OCI-LY1 (cell line): ENCODE data around the gene TSPOAP1.

Experiments
- H2AFZ ChIP-seq: fragments of 200-600 bp; sonication (generic), shearing (Covaris generic); 2 replicates; pipeline ENCODE4 v1.6.0; 2014; ENCODE audit warnings: antibody characterized with exemption, mild to moderate bottlenecking, low read length
- H3F3A ChIP-seq: fragments of 200-600 bp; sonication (generic), shearing (Covaris generic); 2 replicates; pipeline ENCODE4 v1.6.0; 2014; ENCODE audit warnings: mild to moderate bottlenecking, antibody characterized with exemption, low read length, moderate library complexity; ENCODE audit not compliant: insufficient read depth
- H3K27ac ChIP-seq: fragments of 200-600 bp; sonication (generic); 2 replicates; pipeline ENCODE4 v1.5.1; 2014; ENCODE audit warnings: low read length, mixed run types, mild to moderate bottlenecking, low read depth; ENCODE audit not compliant: poor library complexity, severe bottlenecking
- H3K27me3 ChIP-seq: fragments of 200-600 bp; sonication (generic); 2 replicates; pipeline ENCODE4 v1.6.0; 2014; ENCODE audit warnings: antibody characterized with exemption, mild to moderate bottlenecking, low read length, moderate library complexity; ENCODE audit not compliant: insufficient read depth
- H3K36me3 ChIP-seq: fragments of 200-600 bp; sonication (generic); 2 replicates; pipeline ENCODE4 v1.6.1; 2014; ENCODE audit warnings: mild to moderate bottlenecking, antibody characterized with exemption, low read length, moderate library complexity, mixed read lengths; ENCODE audit not compliant: insufficient read depth
- H3K4me1 ChIP-seq: fragments of 200-600 bp; sonication (generic); 2 replicates; pipeline ENCODE4 v1.5.1; 2014; ENCODE audit warnings: mild to moderate bottlenecking, low read length, moderate library complexity; ENCODE audit not compliant: insufficient read depth, severe bottlenecking
- H3K4me2 ChIP-seq: fragments of 200-600 bp; sonication (generic), shearing (Covaris generic); 2 replicates; pipeline ENCODE4 v1.6.1; 2014; ENCODE audit warnings: low read length
- H3K4me3 ChIP-seq: fragments of 200-600 bp; sonication (generic); 2 replicates; pipeline ENCODE4 v1.5.1; 2014; ENCODE audit warnings: low read length, low read depth, mild to moderate bottlenecking, mixed read lengths; ENCODE audit not compliant: poor library complexity, severe bottlenecking
- H3K79me2 ChIP-seq: fragments of 200-600 bp; shearing (Covaris generic); 2 replicates; pipeline ENCODE4 v1.6.1; 2016; ENCODE audit warnings: mixed run types, low read length, mixed read lengths; ENCODE audit not compliant: insufficient read depth
- H3K9ac ChIP-seq: fragments of 200-600 bp; sonication (generic), shearing (Covaris generic); 2 replicates; pipeline ENCODE4 v1.6.1; 2014; ENCODE audit warnings: mild to moderate bottlenecking, low read length, mixed read lengths
- H3K9me2 ChIP-seq: fragments of 200-600 bp; sonication (generic), shearing (Covaris generic); 2 replicates; pipeline ENCODE4 v1.6.1; 2014; ENCODE audit warnings: low read depth, mild to moderate bottlenecking, low read length, mixed read lengths
- H3K9me3 ChIP-seq: fragments of 200-600 bp; shearing (Covaris generic); 2 replicates; pipeline ENCODE4 v1.6.1; 2014; ENCODE audit warnings: low read length, mixed read lengths
- H4K20me1 ChIP-seq: fragments of 200-600 bp; sonication (generic), shearing (Covaris generic); 2 replicates; pipeline ENCODE4 v1.6.0; 2016; ENCODE audit warnings: mild to moderate bottlenecking, low read length; ENCODE audit not compliant: insufficient read depth
- EZH2 ChIP-seq: fragments of 200-600 bp; sonication (generic), shearing (Covaris generic); IDR thresholded peaks from 2 replicates; pipeline ENCODE4 v1.8.0; 2017; ENCODE audit warnings: borderline replicate concordance, mixed run types, mild to moderate bottlenecking, antibody characterized with exemption, low read length, moderate library complexity, mixed read lengths
- TF ChIP-seq, protein P1 (sequence below): fragments of 200-600 bp; sonication (generic), shearing (Covaris generic); IDR thresholded peaks from 2 replicates; pipeline ENCODE4 v1.5.1; 2017; ENCODE audit warnings: mild to moderate bottlenecking, antibody characterized with exemption, low read length, moderate library complexity, mixed read lengths

TSPOAP1 gene

GRCh38 chr17:58375256-58375655 lies 46.7 kb upstream of the TSPOAP1 start:
- H3K9me3 ChIP-seq = no peaks in the 10 kb centered on the region
- TF ChIP-seq, protein P1, sequence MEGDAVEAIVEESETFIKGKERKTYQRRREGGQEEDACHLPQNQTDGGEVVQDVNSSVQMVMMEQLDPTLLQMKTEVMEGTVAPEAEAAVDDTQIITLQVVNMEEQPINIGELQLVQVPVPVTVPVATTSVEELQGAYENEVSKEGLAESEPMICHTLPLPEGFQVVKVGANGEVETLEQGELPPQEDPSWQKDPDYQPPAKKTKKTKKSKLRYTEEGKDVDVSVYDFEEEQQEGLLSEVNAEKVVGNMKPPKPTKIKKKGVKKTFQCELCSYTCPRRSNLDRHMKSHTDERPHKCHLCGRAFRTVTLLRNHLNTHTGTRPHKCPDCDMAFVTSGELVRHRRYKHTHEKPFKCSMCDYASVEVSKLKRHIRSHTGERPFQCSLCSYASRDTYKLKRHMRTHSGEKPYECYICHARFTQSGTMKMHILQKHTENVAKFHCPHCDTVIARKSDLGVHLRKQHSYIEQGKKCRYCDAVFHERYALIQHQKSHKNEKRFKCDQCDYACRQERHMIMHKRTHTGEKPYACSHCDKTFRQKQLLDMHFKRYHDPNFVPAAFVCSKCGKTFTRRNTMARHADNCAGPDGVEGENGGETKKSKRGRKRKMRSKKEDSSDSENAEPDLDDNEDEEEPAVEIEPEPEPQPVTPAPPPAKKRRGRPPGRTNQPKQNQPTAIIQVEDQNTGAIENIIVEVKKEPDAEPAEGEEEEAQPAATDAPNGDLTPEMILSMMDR = no peak
- TF ChIP-seq EZH2 = no peak

GRCh38 chr17:58373923-58374322 lies 45.3 kb upstream of the TSPOAP1 start:
- Histone ChIP-seq H3K4me2 (no peak overlapping the region), H3K36me3 (no peaks in the 10 kb centered on the region), H3K79me2 (no peaks in the 10 kb centered on the region), H3F3A (no peaks in the 10 kb centered on the region), H3K9me3 (no peaks in the 10 kb centered on the region), H4K20me1 (no peaks in the 10 kb centered on the region), H3K4me3 (no peak overlapping the region), H3K27me3 (no peaks in the 10 kb centered on the region; the same call in 1 of the 2 replicates), H3K9ac (no peak overlapping the region), H3K4me1 (no peaks in the 10 kb centered on the region), H3K27ac (no peak overlapping the region), H2AFZ (no peak overlapping the region), H3K9me2 (no peaks in the 10 kb centered on the region)
- TF ChIP-seq, protein P1 = no peak
- TF ChIP-seq EZH2 = no peak

More at GRCh38 chr17:58375256-58375655, 46.7 kb upstream of the TSPOAP1 start:
- Histone ChIP-seq H3K27me3 (no peaks in the 10 kb centered on the region; the same call in 1 of the 2 replicates), H3K9me2 (no peaks in the 10 kb centered on the region), H3K79me2 (no peaks in the 10 kb centered on the region), H3K4me2 (no peak overlapping the region), H2AFZ (no peak overlapping the region), H3K36me3 (no peaks in the 10 kb centered on the region; the same call in 1 of the 2 replicates), H3F3A (no peaks in the 10 kb centered on the region), H3K4me3 (no peak overlapping the region), H4K20me1 (no peaks in the 10 kb centered on the region), H3K27ac (no peak overlapping the region), H3K9ac (no peak overlapping the region), H3K4me1 (no peaks in the 10 kb centered on the region)

GRCh38 chr17:58373003-58373402 lies 44.4 kb upstream of the TSPOAP1 start:
- Histone ChIP-seq H3K9ac (no peak overlapping the region), H2AFZ (no peak overlapping the region), H3K36me3 (no peaks in the 10 kb centered on the region), H3K4me2 (no peak overlapping the region), H3K4me3 (no peak overlapping the region), H4K20me1 (no peaks in the 10 kb centered on the region), H3K27me3 (no peaks in the 10 kb centered on the region; the same call in 1 of the 2 replicates), H3K79me2 (no peaks in the 10 kb centered on the region), H3K4me1 (no peaks in the 10 kb centered on the region), H3K9me2 (no peaks in the 10 kb centered on the region), H3K27ac (no peak overlapping the region), H3F3A (no peaks in the 10 kb centered on the region), H3K9me3 (no peaks in the 10 kb centered on the region)
- TF ChIP-seq EZH2 = no peak
- TF ChIP-seq, protein P1 = no peak
